UCSD-AML1 (cell line): ENCODE measurements around the gene CARS2.
"Not testable (repeated sequence)": the region's sequence is repeated elsewhere in the genome, so short reads cannot be mapped to it uniquely, and the experiment has no call there.

Experiments used
- DNase-seq: peaks from one replicate; lab custom pipeline; 2025; ENCODE audit not compliant: unreplicated experiment; lab: John Stamatoyannopoulos, UW

Gene CARS2

DNA sequence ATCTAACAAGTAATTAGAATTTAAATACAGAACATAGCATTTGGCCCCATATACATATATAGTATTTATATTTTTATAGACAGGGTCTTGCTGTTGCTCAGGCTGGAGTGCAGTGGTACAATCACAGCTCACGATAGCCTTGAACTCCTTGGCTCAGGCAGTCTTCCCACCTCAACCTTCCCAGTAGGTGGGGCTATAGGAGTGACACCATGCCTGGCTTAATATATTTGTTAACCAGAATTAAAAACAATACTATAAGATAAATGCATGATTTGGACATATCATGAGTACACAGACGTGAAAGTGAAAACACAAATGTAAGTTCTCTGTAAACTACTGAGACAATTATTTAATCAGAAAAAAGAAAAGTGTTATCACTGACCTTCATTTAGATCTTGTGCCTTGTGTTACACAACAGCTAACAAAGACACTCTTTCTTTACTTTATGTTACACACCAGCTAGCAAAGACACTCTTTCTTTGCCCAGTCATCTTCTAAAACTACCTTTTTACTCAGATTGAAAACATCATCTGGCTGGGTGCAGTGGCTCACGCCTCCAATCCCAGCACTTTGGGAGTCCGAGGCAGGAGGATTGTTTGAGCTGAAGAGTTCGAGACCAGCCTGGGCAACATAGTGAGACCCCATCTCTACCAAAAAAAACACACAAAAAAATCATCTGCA lies 22.6 kb downstream of the CARS2 start:
- no peak for DNase-seq

DNA sequence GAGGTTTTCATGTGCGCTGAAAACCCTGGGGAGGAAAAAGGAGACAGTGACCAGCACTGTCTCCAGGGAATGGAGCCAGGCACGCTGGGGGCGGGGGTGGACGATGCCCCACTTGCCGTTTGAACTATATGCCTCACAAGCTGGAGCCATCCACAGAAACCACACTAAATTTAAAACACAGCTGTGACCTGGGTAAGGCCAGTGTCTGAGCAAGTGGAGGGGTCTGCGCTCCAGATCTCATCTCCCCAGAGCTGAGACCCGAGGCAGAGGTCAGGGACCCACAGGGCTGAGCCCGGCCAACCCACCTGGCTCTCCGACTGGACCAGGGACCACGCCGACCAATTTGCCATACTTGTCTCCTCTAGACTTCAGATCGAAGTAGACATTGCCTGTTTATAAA lies 23.2 kb downstream of the CARS2 start:
- no peak for DNase-seq

DNA sequence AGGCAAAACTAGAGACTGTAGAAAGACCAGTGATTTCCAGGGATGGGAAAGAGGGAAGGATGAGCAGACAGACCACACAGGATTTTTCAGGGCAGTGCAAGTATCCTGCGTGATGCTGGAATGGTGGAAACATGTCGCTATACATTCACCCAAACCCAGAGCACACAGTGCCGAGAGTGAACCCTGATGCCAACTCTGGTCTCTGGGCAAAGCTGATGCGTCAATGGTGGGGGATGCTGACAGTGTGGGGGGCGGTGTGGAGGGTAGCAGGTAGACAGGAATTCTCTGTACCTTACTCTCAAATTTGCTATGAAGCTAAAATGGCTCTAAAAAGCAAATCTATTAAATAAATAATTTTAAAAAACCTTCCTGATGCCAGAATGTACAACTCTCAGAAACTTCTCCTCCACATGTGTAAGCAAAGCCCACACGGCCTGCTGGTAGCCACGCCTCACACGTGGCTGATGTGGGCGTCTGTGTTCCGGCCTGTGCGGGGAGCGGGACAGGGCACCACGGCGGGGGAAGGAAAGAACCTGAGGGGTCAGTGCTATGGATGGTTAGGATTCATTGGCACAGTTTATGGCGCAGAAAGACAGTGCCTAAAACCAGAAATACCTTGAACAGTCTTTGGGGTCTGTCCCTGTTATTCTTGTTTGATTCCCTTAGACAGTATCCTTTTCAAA lies 23.9 kb downstream of the CARS2 start:
- no peak for DNase-seq

DNA sequence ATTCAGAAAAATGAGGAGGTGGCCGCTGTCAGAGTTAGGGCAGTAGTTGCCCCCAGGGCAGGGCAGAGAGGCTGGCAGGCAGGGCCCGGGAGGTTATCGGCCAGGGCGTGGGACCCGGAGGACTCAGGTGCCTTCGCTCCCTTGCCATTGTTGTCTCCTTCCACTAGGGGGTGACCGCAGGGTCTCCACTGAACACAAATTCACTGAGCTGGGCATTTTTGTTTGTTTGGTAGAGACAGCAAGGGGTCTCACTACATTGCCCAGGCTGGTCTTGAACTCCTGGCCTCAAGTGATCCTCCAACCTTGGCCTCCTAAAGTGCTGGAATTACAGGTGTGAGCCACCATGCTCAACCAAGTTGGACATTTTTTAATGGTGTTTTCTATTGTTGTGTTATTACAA lies 25.1 kb downstream of the CARS2 start:
- no peak for DNase-seq

DNA sequence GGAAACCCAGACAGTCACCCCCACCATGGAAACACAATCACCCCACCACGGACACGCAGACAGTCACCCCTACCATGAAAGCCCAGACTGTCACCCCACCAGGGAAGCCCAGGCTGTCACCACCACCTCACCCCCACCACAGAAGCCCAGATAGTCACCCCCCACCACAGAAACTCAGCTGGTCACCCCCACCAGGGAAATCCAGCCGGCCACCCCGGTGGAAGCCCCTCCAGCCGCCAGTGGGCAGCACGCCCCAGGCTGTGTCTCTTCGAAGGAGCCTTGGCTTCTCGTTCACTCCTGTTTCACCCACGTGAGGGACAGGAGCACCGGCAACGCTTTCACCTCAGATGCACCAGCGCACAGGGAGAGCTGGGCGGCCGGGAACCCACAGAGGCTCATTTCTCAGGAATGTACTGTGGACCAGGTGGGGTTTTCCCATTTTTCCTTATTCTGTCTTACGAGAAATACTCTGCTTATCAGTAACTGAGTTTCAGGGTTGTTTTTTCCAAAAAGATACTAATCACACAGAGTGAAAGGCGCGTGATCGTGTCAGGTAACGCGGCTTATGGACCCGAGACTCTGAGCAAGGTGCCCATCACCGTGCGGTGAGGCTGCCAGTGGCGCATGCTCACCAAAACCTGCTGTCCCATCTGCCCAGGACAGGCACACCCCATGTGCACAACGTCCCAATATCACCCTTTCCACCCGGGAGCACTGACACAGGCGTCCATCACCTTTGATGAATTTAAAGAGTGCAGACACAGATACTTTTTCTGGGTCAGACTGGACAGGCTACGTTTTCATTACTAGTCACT lies 28.0 kb downstream of the CARS2 start:
- DNase-seq = no peak

DNA sequence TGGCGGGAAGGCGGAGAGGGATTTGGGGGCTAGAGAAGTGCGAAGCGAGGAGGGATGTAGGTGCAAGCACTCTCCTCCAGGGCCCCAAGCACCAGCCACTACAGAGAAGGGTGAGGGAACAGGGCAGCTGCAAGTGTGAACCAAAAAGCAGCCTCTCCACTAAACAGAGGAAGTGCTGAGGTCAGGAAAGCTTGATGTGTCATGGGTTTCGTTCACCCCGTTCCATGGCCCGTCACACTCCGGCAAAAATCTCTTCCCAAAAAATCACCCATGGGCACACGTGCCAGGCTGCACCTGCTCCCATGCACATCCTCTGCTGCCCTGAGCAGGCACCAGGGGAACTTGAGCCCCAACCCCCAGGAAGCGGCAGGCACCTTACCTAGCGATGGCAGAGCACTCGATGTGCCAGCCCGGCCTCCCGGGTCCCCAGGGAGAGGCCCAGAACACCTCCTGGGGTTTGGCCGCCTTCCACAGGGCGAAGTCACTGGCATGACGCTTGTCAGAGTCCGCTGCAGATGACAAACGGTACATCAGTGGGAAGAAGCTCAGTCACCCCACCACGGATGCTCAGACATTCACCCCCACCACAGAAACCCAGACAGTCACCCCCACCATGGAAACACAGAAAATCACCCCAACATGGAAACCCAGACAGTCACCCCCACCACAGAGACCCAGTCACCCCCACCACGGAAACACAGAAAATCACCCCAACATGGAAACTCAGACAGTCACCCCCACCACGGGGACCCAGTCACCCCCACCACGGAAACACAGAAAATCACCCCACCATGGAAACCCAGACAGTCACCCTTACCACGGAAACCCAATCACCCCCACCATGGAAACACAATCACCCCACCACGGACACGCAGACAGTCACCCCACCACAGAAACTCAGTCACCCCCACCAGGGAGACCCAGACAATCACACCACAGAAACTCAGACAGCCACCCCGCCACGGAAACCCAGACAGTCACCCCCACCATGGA lies 29.0 kb downstream of the CARS2 start:
- DNase-seq = no peak

DNA sequence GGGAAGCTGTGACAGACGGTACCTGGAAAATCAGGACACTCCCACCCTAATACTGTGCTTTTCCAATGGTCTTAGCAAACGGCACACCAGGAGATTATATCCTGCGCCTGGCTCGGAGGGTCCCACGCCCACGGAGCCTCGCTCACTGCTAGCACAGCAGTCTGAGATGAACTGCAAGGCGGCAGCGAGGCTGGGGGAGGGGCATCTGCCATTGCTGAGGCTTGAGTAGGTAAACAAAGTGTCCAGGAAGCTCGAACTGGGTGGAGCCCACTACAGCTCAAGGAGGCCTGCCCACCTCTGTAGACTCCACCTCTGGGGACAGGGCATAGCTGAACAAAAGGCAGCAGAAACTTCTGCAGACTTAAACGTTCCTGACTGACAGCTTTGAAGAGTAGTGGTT lies 36.1 kb downstream of the CARS2 start:
- DNase-seq = not testable (repeated sequence)

DNA sequence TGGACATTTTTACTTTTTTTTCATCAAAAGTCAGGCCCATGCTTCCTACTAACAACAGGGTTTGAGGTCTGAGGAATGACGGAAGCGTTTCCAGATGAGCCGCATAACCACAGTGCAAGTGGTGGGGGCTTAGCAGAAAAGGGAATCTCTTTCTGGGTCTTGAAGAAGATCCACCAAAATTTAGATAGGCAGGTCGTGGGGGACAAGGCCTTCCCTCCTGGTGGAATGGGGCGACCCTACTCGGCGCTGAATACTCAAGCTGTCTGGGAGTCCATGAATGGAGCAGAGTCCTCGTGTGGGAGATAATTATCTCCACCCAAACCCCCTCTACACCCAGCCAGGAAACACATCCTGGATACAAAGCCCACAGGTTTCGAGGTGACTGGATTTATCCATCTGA lies 36.9 kb downstream of the CARS2 start:
- no peak for DNase-seq

DNA sequence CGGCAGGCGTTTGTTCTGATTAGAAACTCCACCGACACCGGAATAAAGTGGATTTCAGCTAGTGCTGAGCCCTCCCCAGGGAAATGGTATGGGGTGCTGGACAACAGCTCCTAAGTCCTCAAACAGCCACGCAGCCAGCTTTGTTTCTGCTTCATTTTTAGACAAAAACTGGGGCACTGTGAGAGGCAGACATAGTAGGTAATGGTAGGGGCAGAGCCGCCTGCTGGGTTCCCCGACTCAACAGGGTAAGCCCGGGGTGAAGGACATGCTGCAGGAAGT lies 39.7 kb downstream of the CARS2 start:
- no peak for DNase-seq

DNA sequence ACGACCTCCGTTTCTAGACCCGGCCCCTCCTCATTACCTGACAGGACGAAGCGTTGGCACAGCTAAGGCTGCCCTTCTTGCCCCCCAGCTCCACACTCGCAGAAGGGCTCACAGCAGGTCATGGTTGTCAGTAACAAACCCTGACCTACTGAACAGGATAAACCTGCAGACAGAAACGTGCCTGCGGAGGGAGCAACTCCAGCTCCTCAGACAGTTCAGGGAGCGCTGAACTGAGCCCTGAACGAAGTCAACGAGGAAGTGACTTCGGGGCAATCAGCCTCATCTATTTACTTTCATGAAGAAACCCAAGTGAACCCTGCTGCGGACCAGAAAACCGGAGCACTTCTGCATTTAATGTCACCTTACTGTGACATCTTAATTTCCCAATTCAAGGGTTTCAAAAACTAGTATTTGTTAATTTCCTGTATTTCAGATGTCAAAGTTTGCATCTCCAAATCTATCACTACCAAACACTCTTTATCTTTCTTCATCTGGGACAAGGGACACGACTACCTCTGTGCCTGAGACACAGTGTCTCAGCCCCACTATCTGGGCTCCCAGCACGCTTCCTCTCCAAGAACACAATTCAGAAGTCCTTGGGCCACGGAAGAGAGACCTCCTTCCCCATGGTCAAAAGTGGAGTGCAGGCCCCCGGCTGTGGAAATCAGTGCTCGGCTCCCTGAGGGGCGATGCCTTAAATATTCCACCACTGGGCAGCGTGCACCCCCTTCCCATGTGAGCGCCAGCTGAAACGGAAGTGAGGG lies 40.2 kb downstream of the CARS2 start:
- DNase-seq = no peak

DNA sequence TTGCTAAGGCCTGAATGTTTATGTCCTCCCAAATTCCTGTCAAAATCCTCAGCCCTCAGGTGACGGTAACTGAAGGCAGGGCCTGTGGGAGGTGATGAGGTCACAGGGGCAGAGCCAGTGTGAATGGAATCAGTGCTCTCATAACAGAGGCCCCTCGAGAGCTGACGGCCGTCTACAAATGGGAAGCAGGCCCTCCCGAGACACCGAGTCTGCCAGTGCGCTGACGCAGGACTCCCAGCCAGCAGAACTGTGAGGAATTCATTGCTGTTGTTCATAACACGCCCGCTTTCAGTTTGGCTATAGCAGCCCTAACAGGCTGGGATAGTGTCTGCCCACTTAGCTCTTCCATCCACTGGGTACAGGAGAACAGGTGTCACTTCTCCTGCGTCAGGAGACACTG lies 41.2 kb downstream of the CARS2 start:
- no peak for DNase-seq

DNA sequence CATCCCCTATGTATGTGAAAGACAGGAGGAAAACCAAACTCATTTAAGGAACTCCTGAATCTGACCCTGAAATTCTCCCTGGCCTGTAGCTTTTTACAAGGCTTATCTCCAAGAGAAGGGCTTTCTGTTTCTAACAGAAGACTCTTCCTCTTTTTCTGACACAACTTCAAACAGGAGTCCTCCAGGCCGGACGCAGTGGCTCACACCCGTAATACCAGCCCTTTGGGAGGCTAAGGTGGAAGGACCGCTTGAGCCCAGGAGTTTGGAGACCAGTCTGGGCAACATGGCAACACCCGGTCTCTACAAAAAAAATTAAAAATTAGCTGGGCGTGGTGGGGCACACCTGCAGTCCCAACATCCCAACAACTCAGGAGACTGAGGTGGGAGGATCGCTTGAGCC lies 41.9 kb downstream of the CARS2 start:
- DNase-seq = no peak

DNA sequence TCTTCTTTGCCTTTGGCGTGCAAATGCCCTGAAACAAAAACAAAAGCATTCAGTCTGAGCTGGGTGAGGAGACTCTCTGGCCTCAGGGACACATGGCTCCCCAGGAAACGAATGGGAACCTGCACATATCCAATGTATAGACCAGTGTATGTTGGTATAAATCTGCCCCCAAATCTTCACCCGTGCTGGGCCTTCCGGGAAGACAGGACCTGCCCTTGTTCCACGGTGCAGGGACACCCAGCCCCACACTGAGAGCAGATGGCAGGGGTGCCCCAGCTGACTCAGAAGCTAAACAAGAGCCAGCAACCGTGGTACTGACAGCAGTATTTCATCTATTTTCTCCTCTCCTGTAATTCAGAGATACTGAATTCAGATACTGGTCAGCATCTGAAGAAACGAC lies 42.4 kb downstream of the CARS2 start:
- DNase-seq = no peak

DNA sequence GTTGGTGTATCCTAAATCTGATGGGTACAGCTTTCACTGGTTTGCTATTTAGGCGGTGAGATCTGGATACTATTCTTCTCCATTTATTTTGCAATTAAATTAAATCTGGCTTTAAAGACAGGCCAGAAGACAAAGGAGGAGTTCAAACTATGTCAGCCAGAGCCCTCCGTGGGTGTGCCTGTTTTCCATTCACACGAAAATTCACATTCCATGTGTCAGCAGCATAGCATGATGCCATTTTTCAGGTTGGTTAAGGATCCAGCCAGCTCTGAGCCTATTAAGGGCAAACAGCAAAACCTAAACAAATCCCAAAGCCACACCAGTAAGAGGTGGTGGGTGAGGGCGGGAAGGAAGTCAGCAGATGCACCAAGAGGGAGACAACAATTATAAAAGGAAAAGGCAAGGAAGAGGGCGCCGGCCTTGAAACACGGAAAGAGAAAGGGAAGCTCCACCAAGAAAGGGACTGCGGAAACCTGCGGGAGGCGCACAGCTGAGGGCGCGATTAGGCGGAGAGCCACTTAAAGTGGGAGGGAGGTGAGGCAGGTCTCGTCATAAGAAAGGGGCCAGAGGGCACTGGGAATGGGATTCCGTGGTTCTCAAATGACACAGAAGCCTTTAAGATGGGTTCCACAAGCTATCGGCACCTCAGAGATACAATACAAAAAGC lies 43.0 kb downstream of the CARS2 start:
- DNase-seq = no peak

DNA sequence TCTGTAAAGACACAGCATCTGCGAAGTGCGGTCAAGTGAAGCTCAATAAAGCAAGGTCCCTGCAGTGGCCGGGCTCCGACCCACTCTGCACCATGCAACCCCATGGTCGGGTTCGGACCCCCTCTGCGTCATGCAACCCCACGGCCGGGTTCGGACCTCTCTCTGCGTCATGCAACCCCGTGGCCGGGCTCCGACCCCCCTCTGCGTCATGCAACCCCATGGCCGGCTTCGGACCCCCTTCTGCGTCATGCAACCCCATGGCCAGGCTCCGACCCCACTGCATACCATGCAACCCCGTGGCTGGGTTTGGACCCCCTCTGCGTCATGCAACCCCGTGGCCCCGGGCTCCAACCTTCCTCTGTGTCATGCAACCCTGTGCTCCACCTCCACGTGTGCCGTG lies 43.8 kb downstream of the CARS2 start:
- no peak for DNase-seq

DNA sequence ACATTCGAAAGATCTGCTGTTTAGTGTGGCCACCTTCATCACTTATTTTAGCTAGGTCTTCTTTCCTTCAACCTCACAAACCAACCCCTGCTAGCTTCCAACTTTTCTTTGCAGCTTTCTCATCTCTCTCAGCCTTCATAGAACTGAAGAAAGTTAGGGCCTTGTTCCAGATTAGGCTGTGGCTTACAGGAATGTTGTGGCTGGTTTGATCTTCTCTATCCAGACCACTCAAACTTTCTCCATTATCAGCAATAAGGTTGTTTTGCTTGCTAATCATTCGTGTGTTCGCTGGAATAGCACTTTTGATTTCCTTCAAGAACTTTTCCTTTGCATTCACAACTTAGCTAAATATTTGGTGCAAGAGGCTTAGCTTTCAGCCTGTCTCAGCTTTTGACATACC lies 44.7 kb downstream of the CARS2 start:
- no peak for DNase-seq

DNA sequence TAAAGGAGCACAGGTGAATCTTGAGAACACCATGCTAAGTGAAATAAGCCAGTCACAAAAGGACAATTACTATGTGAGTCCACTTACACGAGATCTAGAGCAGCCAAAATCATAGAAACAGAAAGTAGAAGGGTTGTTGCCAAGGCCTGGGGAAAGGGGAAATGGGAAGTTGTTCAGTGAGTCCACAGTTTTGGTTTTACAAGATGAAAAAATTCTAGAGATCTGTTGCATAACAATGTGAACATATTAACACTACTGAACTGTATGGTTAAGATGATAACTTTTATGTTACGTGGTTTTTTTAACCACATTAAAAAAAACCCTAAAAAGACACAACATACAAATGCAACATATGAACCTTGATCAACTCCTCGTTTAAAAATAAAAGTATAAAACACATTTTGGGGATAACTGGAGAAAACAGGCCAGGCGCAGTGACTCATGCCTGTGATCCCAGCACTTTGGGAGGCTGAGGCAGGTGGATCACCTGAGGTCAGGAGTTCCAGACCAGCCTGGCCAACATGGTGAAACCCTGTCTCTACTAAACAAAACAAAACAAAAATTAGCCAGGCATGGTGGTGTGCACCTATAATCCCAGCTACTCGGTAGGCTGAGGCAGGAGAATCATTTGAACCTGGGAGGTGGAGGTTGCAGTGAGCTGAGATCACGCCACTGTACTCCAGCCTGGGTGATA lies 47.6 kb downstream of the CARS2 start:
- DNase-seq = not testable (repeated sequence)

DNA sequence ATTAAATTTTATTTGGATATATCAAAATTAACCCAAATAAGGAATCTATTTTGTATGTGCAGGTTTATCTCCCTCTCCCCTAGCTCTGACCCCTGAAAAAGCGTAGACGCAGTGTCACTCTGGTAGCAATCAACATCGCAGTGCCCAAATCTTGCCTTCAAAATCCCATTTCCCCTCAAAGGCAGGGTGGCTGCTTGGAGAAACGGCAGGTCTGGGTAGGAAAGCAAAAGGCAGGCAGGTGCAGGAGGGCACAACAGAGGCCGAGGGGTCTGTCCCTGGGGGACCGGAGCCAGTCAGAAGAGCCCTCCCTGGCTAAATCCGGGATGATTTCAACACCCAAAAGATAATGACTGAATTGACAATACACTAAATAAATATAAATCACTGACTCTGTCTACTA lies 48.7 kb downstream of the CARS2 start:
- DNase-seq = no peak

DNA sequence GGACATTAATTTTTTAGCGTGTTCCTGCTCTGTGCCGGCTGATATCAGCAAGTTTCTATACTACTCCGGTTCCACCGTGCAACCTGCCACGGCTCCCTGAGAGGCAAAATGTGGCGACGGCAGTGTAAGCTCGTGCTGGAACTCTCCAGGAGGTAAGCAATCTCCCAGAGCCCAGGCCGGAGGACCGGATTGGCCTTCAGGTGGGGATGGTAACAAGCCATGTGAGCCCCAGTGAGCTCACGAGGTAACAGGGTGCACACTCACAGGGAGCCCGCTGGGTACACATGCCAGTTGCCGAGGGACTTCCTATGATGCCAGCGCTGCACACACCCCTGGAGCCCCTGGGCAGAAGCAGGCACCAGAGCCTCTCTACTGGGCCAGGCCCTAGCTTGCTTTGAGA lies 52.1 kb downstream of the CARS2 start:
- no peak for DNase-seq
